DMS 273 (cell line): ENCODE results near the gene ST6GALNAC1.
"Not testable (repeated sequence)": the region's sequence is repeated elsewhere in the genome, so short reads cannot be mapped to it uniquely, and the experiment has no call there.

ENCODE experiments used
- DNase-seq: peaks from one replicate; lab custom pipeline; 2025; ENCODE audit not compliant: unreplicated experiment; lab: John Stamatoyannopoulos, UW

The ST6GALNAC1 gene

DNA sequence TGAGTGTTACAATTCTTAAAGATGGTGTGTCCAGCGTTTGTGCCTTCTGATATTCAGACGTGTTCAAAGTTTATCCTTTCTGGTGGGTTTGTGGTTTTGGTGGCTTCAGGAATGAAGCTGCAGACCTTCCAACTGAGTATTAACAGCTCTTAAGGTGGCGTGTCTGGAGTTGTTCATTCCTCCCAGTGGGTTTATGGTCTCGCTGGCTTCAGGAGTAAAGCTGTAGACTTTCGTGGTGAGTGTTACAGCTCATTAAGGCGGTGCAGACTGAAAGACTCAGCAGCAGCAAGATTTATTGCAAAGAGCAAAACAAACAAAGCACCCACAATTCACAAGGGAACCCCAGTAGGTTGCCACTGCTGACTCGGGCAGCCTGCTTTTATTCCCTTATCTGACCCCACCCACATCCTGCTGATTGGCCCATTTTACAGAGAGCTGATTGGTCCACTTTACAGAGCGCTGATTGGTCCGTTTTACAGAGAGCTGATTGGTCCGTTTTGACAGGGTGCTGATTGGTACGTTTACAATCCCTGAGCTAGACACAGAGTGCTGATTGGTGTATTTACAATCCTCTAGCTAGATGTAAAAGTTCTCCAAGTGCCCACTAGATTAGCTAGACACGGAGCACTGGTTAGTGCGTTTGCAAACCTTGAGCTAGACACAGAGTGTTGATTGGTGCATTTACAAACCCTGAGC lies 29.3 kb downstream of the ST6GALNAC1 start:
- not testable (repeated sequence) for DNase-seq

DNA sequence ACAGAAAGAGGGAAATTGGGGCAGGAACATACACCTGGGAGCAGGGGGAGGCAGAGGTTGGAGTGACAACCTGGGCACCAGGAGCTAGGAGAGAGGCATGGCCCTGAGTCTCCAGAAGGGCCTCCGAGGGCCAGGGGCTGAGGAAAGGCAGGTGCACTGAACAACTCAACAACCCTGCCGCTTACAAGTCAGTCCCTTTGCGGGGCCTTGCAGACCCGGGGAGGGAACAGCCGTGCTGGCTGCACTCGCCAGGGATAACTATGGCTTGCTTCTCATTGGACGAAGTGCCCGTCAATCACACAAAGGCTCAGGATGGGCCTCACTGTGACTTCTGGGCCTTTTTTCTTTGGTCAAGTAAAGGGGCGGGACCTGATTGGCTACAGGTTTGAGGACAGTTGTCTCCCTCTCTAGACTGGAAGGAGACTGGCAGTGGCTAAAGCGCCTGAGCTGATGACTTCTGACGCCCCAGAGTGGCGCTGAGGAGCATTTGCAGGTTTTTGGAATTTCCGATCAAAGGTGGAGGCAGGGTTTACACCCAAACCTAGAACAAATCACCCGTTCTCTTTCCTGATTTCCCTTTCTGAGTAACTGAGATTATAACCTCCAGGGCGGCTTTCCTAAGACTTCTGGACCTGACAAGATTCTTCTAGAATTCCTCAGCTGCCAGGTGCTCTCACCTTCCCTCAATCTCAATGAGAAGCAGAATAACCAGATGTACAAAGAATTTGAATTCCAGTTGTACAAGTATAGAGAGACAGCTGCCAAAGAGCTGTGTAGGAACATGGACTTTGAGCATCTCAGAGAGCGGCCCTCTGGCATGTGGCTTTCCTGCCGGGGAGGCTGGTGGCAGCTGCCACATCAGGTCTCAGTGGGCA lies 30.3 kb downstream of the ST6GALNAC1 start:
- DNase-seq = no peak

DNA sequence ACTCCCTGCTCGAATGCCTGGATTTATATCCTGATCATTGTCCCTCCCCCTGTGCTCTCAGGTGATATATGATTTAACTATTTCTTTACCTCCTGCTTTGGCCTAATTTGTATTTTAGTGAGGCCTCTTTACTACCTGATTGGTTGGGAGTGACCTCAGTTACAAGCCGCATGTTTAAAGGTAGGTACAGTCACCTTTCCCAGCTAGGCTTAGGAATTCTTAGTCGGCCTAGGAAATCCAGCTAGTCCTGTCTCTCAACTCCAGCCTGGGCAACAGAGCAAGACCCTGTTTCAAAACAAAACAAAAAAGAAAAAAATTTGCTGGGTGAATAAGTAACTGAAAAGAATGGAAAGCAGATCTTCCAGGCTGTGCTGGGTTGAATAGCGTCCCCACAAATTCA lies 31.1 kb downstream of the ST6GALNAC1 start:
- no peak for DNase-seq

DNA sequence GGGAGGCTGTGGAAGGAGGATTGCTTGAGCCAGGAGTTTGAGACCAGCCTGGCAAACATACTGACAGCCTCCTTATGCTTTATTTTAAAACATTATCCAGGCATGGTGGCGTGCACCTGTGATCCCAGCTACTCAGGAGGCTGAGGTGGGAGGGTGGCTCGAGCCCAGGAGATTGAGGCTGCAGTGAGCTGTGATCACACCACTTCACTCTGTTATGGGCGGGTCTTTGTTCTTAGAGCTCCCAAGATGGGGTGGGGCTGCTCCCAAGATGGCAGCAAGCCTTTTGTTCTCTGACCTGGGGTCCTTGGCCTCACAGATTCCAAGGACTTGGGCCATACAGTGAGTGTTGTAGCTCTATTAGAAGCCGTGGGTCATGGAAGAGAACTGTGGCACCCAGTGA lies 31.8 kb downstream of the ST6GALNAC1 start:
- DNase-seq = no peak

DNA sequence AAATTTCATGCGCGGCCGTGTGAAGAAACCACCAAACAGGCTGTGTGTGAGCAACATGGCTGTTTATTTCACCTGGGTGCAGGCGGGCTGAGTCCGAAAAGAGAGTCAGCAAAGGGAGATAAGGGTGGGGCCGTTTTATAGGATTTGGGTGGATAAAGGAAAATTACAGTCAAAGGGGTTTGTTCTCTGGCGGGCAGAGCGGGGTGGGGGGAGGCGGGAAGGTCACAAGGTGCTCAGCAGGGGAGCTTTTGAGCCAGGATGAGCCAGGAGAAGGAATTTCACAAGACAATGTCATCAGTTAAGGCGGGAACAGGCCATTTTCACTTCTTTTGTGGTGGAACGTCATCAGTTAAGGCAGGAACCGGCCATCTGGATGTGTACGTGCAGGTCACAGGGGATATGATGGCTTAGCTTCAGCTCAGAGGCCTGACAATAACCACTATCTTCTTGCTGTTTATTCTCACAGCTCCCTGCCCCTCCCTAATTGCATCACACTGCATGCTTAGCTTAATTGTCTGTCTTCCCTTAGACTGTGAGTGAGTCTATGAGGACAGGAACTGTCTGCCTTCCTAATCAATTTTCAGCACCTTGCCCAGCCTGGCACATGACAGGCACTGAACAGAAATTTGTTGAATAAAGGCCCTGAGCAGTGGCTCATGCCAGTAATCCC lies 32.3 kb downstream of the ST6GALNAC1 start:
- not testable (repeated sequence) for DNase-seq

DNA sequence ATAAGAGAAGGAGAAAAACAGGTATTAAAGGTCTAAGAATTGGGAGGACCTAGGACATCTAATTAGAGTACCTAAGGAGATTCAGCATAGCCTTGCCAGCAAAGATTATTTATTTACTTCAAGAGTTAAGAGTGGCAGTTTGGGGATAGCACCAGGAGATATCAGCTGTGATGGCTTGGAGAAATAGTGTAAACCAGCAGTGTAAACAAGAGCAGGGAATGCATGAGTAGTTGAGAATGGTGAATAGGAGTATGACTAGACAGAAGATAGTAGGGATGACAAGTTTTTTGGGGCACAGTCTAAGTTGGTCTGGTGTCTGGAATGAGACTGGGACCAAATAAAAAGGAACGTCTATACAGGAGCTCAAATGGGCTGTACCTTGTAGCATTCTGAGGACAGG lies 36.9 kb downstream of the ST6GALNAC1 start:
- DNase-seq = not testable (repeated sequence)

DNA sequence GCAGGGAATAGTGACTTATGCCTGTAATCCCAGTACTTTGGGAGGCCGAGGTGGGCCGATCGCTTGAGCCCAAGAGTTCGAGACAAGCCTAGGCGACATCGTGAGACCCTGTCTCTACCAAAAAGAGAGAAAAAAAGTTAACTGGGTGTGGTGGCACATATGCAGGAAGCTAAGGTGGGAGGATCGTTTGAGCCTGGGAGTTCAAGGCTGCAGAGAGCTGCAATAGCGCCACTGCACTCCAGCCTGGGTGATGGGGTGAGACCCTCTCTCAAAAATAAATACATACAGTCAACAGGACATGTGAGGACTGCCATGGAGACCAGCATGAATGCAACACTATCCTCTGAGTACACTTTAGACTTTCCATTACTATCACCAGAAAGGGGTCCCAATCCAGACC lies 42.5 kb downstream of the ST6GALNAC1 start:
- no peak for DNase-seq

DNA sequence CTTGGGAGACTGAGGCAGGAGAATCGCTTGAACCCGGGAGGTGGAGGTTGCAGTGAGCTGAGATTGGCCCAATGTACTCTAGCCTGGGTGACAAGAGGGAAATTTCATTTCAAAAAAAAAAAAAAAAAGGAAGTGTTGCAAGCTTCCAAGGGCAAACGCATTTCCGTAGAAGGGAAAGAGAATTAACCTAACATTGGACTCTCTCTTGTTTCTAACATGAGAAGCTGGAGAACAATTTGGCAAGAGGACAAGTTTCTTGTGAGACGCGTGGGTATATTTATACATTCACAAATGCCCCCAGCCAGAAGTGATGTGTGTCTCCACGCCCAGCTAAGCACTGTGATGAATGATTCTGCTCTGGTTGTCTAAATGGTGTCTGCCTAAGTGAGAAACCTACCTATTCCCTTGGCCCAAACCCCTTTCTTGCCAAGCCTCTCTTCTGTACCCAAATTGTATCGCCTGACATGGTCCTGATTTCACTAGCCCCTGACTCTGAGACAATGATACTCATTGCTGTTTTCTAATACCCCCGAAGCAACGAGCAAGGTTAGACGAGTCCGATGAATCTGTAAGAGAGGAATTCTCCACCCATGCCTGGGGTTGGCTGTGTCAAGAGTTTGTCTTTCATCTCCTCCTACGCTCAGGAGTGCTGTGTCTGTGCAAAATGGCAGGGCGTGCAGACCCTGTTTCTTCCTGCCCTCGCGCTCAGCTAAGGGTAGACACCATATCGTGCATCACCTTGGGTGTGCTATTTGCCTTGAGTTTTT lies 43.7 kb downstream of the ST6GALNAC1 start:
- no peak for DNase-seq

DNA sequence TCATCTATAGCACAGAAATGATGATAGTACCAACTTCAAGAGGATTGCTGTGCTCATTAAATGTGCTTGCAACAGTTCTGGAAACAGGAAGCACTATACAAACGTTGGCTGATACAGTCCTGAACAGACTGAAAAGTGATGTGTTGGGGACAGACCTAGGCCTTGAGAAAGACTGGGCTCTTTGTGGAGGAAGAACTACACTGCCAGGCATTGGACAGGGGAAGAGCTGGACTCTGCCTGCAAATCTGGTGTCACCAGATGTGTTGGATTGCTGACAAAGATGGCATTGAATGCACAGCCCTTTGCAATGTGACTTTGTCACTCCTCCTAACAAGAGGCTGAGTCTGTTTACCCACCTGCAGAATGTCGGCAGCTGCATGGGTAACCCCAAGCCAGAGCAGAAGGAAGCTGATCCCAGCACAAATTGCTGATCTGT lies 45.5 kb downstream of the ST6GALNAC1 start:
- no peak for DNase-seq

DNA sequence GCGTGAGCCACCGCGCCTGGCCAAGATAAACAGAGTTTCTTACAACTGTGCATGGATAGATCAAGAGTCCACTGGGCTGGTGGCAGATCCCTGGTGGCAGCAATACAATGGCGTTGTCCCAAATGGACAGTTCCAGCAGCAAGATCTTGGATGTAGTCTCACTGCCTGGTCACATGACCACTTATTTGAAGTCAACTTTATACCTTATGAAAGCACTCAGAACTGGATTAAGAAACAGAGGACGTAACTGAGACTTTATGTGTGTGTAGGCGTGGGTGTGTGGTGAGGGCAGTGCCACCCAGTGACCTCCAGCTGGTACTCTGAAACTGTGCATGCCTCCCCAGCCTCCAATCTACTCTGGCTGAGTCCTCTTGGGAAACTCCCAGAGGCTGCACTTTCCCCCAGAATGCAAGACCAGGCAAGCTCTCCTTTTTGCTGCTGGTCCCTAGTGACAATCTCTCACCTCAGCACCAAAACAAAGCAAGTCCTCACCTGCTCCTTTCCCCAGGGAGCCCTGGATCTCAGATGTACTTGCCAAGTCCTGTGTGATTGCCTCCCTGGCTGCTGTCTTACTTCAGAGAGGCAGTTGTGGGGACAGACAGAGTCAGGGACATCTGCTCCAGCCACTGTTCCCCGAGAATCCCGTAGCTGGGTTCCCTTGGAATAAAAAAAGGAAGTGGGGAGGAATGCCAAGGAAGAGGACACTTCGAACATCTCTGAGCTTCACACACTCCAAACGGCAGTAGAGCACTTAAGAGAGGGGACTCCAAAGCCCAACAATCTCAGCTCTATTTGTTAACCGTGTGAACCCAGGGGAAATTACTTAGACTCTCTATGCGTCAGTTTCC lies 46.2 kb downstream of the ST6GALNAC1 start:
- peak; percentile 47 for DNase-seq

DNA sequence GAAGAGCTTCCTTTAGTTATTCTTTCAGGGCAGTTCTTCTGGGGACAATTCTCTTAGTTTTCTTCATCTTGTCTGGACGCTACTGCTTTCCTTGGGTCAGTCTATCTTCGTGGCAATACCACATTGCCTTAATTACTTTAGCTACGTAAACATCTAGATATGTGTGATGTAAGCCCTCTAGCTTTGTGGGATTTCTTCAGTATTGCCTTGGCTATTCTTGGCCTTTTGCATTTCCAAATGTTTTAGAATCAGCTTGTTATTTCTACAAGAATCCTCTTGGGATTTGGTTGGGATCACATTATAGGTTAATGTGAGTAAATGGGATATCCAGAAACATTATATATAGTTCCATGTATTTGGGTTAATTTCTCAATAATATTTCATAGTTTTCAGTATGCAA lies 48.9 kb downstream of the ST6GALNAC1 start:
- no peak for DNase-seq

DNA sequence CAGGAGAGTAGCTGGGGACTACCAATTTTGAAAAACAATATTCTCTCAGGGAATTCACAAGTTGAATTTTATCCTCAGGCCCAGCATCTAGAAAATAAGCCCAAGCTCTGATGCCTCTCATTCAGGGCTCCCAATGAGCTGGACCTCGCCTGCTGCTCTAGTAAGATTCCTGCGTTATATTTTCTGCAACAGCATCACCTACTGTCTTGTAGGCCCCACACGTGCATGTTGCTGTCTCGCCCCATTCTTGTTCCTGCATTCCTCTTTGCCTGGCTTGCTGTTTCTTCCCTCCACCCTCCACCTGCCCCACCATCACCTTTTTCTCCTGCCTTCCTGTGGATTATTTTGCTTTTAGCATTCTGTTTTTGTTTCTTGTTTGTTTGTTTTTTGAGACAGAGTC lies 49.6 kb downstream of the ST6GALNAC1 start:
- DNase-seq = no peak

DNA sequence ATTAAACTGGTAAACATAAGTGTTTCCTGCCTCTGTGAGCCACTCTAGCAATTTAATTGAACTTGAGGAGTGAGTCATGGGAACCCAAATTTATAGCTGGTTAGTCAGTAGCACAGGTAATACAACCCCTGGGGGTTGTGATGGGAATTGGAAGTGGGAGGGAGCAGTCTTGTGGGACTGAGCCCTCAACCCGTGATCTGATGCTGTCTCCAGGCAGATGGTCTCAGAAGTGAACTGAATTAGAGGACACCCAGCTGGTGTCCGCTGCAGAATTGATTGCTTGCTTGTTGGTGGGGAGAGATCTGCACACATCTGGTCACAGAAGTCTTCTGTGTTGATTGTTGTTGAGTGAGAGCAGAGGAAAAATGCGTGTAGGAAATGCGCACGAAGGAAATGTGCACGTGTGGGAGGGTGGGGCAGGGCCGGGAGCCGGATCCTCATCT lies 50.2 kb downstream of the ST6GALNAC1 start:
- peak; percentile 67 for DNase-seq

DNA sequence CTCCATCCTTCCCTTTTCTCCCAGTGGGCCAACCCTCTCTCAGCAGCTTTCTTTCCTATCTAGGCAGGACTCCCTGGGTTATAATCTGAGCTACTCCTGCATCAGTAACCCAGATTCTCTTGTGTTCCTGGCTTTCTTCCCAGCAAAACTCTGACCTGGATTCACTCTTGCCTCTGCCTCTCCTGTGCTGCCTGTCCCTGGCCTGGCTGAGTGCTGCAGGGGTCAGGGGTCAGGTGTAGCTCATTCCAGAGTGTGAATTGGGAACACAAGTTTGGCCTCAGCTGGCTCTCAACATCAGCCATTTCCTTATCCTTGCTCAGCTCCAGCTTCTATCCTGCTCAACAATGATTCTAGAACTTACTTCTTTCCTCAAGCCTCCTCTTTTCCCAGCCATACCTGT lies 55.4 kb downstream of the ST6GALNAC1 start:
- no peak for DNase-seq

DNA sequence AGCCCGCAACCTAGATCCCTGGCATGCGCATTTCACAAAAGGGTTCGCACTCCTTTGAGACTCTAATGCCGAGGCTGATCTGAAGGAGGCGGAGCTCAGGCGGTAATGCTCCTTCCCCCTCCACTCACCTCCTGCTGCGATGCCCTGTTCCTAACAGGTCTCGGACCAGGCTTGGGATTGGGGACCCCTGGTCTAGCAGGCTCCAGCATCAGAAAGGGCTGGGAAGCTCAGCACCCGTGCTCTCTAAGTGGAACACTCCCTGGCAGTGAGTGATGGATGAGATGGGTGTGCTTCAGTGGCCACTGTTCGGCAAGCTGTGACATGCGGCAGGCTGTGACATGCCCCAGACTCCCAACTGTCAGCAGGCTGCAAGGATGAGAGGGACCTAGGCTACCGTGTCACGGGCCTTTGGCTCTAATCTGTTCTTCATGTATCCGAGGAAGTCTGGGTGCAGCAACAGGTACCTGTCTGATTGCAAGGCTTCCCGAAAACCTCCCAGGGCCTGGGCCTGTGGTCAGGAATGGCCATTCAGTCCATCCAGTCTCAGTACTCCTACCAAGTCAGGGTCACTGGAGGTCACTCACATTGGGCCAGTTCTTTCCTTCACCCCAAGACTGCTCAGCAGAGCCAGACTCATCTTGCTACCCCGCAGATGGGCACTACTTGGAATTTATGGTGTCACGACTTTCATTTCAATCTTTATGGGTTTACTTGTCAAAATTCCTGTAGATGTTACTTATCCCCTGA lies 56.6 kb downstream of the ST6GALNAC1 start:
- DNase-seq = peak; percentile 61

DNA sequence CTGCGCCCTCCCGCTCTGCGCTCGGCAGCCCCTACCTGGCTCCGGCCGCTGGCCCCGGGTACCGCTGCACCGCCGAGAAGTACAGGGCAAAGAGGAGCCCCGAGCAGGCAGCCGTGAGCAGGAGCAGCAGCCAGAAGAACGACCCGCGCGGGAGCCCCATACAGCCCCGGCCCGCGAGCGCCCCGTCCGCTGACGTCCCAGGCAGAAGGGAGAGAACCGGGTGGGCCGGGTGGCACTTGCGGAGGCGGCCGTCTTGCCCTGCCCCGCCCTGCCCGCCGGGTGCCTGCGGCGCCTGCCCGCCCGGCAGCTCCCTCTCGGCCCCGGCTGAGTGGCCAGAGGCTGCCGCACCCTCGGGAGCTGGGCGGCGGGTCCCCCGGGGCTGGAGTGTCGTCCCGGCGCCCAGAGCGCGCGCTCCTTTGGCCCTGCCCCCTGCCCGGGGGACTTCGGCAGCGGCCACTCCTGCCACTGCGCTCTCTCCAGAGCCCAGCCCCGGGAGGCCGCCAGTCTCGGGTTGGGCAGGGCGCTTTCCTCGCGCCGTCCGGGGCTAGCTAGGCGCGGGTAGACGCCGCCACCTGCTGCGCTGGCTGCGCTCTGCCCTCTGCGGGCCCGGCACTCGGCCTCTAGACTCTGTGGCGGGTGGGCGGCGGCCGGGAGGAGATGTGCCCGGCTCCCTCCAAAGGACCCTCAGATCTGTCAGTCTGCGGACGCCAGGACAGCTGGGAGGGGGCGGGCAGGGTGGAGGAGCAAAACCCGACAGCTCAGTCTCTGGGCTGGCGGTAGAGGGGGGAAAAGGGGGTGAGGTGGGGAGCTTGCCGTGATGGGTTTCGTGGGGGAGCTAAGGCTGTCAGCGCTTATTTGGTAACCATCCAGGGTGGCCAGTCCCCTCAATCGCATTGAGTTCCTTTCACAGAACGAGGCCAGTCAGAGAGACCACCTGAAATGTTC lies 57.6 kb downstream of the ST6GALNAC1 start, which contains the start of gene ST6GALNAC2:
TSS of gene ST6GALNAC2 (minus strand) at position 212 of the 945 bp plus-strand sequence. CDS start at position 160, 52 bp downstream.
- DNase-seq = peak; percentile 73

DNA sequence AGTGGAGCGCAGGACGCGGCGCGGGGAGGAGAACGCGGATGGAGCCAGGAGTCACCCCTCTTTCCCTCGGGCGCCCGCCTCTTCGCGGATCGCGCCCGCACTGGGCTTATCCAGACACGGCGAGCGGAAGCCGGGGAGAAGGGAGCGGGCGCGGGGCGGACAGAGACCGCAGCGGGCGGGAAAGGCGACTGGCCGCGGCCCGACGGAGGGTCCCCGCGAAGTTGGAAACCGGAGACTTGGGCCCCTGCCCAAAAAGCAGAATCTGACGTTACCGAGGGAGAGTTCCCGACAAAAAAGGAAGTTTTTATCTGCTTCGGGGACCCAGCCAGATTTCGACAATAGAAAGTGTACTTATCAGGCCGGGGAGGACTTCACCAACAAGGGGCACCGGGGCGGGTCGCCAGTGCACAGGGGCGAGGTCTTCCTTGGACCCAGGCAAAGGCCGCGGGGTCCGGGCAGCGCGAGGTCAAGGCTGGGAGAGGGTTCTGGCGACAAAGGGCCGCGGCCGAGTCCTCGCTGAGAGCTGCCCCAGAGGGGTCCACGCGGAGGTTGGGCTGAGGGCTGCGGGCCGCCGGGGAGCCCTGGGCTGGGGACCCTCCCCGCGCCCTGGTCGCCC lies 58.4 kb downstream of the ST6GALNAC1 start:
- peak; percentile 66 for DNase-seq
